ENCODE results near the gene ABR. TPM values are rescaled to one million over a fixed set of nuclear protein-coding genes. Genes with fewer than 3 reads are reported as not detected.
"Not testable (repeated sequence)": the region's sequence is repeated elsewhere in the genome, so short reads cannot be mapped to it uniquely, and the experiment has no call there.

Gene ABR
- total RNA-seq, 1 donor from 2014 or later = 57.8 TPM

DNA sequence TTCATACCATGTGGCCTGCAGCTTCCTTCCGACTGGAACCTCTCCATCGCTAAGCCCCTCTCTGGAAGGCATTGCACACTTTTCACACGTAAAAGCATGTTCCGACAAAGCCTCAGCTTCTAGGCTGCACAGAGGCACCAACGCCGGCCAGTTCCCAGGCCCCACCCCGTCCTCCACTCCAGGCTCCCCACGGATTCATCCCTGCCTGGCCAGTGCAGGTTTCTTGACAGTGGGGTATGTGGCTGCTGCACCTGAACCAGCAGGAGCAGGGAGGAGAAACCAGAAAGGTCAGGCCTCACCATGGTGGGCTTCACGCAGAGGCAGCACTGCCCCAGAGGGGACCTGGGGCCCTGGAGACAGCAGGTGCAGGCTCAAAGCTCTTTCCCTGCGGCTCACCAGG, 168.6 kb downstream of the ABR start:
- DNase-seq (ENCODE audit: low read depth, low spot score) = no peak

DNA sequence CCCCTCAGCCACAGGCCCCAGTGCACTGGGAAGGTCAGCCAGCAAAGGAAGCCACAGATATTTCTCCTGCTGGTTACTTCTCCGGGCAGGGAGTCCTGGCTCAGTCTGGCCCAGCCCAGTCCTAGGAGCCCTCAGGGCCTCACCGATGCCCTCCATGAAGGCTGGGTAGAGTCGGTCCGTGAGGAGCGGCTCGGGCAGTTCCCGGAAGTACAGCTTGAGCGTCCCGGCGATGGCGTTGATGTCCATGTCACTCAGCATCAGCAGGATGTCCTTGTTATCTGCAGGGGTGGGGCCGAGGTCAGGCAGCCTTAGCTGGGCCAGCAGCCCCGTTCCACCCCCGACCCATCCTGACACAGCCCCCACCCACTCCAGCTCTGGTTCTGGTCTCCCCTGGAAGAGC, 169.2 kb downstream of the ABR start:
- no peak for DNase-seq (ENCODE audit: low read depth, low spot score)

DNA sequence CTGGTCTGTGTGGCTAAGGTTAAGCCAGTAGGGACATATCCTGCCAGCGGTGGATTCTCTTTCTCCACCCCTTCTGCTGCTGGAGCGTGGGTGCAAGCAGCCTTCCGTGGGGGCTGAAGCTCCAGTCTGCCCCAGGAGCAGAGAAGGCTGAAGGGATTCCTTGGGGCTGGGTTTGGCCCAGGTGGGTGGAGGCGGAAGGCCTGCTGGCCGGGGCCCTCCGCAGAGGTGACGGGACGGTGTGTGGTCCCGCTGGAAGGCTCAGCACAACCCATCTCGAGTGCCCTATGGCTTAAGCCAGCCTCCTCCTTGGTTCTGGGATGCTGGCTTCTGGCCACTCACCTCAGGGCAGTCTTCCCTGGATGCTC, 169.7 kb downstream of the ABR start:
- no peak for DNase-seq (ENCODE audit: low read depth, low spot score)

DNA sequence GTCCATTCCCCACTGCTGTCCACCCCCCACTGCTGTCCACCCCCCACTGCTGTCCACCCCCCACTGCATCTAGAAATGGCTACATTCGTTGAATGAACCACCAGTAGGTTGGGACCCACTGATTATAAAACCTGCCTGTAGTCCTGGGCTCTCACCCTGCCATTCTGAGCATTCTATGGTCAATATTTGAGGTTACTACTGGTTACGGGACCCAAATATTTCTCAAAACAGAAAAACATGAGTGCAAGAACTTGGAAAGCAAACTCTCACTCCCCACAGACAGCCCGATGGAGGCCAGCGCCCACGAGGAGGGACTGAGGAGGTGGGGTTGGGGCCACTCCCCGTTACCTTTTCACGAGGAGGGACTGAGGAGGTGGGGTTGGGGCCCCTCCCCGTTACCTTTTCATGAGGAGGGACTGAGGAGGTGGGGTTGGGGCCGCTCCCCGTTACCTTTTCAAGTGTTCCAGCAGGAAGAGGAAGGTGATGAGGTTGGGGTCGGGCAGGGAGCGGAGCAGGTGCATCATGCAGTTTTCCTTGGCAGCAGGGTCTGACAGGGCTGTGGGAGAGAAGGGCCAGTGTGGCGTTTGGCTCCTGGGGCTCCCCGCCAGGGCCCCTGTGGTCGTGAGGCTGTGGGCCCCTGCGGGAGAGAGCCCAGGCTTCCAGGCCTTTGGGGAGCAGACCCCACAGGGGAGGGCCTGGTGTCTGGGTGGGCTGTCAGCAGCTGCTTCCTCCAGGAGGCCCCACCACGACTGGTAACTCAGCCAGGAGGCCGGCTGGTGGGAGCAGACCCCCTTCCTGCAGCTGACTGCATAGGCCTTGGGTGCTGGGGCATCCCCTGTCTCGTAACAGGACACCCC, 170.3 kb downstream of the ABR start:
- no peak for DNase-seq (ENCODE audit: low read depth, low spot score)

DNA sequence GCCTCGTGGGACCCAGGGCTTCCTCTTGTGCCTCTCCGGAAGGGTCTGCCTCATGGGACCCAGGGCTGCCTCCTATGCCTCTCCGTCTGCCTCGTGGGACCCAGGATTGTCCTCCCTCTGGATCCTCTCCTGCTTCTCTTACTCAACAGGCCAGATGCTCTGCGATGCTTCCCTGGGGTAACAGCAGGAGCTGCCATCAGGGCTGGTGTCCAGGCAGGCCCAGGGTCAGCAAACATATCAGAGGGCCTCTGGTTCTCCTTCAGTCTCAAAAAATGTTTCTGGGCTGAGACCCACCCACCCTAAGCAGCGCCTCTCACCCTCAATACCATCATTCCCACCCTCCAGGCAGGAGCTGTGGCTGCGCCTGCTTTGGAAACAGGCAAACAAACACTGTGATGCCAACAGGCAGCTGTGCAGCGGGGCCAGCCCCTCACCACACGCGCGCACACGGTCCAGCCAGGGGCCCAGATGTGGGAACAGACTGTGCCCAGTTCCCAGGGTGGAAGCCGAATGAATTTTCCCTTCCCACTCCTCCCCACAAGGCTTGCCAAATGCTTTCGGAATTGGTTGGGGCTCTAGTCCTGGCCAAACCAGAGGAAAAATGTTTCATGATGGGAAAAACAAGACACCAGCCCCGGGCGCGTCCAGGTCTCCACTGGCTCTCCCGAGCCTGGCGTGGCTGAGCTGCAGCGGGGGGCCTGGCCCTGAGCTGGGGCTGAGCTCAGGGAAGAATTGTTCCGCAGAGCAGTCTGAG, 171.6 kb downstream of the ABR start:
- no peak for DNase-seq (ENCODE audit: low read depth, low spot score)

DNA sequence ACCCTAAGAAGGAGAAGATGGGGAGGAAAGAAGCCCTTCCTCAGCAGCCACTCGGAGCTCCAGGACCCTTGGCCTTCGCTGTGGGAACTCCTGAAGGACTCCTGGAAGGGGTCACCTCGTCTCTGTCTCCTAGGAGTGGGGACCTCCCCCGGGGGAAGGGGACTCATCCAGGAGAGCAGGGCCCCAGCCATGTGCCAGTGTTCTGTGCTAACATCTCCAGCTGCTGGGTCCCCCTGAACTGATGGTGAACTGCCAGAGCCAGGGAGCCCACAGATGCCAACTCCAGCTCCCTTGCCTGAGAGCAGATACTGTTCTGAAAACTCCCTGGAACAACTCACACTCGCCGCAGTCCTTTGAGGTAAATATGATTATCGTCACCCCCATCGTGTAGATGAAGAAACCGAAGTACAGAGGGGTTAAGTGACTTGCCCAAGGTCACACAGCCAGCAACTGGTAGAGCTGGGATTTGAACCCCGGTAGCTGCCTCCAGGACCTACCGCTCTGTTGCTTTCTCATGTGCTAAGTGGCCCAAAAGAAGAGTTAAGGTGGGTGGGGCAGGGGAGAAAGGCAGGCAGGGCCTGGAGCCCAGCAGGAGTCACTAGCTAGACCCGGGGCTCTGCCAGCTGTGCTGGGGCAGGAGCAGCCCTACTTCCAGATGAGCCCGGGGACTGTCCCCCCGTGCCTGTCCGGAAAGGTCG, 172.3 kb downstream of the ABR start:
- DNase-seq (ENCODE audit: low read depth, low spot score) = no peak

DNA sequence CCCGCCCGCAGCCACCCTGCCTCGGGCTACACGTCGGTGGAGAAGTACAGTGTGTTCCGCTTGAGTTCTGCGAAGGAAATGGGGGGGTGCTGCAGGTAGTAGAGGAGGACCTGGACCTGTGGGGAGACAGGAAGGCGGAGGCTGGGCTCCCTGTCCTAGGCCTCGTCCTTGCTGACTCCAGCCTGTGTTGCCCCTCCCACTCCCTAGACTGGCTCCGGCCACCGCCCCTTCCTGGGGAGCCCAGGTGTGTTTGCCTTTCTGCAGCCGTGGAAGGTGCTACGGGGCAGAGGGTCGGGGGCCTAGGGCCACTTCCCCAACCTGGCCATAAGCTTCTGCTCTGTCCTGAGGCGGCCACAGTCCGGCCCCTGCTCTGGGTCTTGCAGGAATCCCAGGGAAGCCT, 173.7 kb downstream of the ABR start:
- no peak for DNase-seq (ENCODE audit: low read depth, low spot score)

DNA sequence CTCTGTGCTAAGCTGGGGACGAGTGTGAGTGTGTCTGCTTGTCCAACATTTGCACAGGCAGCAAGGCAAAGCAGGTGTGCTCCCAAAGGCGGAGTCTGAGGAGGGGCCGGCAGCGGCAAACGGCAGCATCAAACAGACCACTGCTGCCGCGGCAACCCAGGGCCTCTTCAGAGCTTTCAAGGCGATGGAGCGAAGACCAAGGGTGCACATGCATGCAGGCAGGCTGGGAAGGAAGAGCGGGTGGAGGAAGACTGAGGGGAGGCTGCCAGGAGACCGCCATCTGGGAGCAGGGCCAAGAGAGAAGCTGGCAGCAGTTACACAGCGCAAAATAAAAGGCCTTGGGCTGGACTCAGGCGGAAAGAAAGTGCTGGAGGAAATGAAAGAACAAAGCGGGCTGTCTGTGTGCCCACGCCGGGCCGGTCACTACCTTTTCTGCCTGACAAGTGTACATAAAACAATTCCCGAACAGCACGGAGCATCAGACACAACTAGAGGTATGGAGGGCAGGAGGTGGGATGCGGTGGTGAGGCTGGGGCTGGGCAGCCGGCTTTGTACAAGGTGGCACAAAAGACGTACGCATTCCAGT, 174.3 kb downstream of the ABR start:
- peak; percentile 63 for DNase-seq (ENCODE audit: low read depth, low spot score)

DNA sequence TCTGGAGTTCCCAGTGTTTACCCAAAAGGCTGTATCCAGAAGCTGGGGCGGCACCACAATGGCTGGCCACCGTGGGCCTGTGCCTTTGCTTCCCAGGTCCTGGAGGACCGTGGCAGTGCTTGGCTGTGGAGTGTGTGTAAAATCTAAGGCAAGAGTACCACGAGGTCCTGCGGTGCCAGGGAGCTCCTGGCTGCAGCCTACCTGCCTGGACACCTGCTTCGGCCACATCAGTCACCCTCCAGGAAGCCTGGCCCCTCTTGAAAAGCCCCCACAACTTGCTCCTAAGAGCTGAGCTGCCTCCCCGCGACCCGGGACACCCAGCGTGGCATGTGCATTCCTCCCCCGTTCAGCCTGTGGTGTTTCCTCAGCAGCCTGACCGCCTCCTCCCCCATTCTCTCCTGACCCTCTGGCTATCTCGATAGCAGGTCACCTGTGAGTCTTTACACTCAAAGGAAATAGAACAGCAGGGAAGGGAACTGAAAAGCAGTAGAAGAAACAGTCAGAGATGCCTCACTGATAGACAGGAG, 174.9 kb downstream of the ABR start:
- no peak for DNase-seq (ENCODE audit: low read depth, low spot score)

DNA sequence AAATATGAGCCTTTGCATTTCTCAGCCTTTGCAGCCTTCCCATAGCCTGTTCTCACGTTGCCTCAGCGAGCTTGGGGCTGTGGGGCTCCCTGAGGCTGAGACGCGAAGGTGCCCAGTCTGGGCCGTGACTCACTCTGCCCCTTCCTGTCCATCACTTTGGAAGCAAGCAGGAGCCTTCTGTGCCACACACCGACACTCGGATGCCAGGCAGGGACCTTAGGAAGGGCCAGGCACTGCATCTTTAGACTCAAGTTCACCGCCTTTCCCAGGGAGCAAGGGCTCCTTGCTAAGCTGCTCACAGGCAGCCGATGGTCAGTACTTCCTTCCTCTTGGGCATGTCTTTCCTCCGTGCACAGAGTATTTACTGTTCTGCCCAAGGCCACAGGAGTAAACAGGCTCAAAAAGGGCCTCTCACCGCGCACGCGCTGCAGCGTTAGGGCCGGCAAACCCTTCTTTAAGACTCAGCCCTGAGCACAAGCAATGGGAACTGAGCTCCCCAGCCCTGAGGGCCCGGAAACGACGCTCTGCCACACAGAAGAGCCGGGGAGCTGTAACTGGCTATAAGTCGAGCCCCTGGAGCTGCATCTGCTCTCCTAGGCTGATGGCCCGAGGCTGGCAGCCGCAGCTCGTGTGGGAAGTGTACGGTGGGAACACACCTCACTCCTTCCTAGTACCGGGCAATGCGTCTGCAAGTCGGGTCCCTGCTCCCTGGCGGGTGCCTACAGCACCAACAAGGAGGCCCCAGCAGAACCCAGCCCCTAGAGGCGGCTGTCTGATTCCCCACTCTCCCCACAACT, 175.6 kb downstream of the ABR start:
- DNase-seq (ENCODE audit: low read depth, low spot score) = no peak

DNA sequence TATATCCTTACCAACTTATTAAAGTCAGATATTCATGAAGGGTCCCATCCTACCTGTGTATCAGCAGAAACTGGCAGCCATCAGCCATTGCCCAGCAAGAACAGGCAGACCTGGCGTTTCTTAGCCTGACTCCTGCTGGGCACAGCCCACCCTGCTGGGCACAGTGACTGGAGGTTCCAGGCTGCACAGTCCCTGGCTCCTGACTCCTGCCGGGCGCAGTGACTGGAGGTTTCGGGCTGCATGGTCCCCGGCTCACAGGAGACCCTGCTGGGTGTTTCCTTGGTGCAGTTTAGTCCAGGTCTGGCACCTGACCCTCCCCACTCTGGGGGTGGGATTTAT, 176.2 kb downstream of the ABR start:
- DNase-seq (ENCODE audit: low read depth, low spot score) = no peak

DNA sequence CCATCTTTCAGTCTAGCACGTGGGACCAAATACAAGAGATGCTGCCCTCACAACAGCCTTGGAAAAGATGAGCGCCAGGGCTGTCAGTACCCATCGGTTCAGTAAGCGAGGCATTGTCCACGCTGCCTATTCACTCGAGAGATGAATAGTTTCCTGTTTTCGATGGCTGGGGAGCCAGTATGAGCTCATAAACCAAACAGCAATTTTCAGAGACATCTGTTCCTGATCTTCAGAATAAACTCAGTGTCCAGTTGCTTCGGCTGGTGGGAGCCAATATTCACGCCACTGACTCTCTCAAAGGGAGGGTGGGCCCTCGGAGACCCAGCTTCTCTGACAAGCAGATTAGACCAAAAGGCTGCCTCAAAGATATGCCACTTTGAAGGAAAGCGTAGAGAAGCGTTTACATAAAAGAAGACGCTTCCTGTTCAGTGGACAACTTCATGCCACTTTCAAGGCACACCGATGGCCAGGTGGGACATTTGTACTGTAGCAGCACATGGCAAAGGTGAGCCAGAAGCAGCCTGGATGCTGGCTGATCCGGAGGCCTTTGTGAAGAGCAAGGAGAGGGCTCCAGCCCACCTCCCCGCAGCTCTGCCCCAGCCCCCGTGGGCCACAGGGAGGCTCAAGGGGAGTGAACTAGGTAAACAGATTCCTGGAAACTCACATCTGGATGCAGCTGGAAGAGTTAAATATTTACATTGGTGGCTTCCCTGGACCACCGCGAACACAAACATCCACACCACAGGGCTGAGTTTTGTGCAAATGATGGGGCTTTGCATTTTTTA, 176.8 kb downstream of the ABR start:
- DNase-seq (ENCODE audit: low read depth, low spot score) = peak; percentile 63

DNA sequence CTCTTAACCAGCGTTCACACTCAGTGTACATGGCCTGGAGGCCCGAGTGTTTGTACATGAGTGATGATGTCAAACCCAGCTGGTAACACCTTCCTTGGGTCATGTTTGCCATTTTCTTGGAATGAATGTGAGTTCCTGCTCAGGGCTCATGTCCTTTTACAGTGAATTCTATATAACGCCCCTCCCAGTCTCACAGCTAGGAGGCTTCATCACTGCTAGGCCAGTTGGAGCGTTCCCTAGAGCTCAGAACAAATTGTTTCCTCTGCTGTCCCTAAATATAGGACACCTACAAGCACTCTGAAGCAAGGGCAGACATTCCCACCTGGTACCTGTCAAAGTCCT, 177.4 kb downstream of the ABR start:
- no peak for DNase-seq (ENCODE audit: low read depth, low spot score)

DNA sequence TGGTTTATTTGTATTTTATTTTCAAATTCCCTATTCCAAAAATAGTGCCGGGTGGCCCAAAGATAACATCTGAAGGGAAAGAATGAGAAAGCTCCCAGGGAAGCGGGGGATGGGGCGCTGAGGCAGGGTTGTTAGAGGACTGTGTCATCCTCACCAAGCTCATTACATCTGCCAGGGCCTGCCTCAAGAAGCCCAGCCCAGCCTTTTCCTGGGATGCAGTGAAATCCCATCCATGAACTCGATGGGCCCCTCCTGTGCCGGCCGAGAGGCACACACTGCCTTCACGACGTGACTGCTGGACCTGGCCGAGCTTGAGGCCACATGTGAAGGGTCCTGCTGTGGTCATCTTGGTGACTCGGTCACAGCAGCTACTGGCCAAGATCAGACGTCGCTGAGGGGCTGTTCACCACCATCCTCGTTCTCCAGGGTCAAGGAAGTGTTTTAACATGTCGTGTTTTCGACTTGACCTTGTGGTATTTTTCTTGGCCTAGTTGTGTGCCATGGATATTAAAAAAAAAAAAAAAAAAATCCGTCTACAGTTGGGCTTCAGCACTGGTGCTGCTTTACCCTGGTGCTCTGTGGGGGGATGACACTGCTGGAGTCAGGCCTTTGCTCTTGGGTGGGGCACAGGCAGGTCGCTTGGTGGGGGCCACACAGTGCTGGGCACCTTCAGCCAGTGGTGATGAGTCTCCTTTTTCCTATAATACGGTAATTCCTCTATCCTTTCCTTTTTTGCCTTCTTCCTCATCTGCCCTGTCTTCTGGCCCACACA, 178.0 kb downstream of the ABR start:
- no peak for DNase-seq (ENCODE audit: low read depth, low spot score)

DNA sequence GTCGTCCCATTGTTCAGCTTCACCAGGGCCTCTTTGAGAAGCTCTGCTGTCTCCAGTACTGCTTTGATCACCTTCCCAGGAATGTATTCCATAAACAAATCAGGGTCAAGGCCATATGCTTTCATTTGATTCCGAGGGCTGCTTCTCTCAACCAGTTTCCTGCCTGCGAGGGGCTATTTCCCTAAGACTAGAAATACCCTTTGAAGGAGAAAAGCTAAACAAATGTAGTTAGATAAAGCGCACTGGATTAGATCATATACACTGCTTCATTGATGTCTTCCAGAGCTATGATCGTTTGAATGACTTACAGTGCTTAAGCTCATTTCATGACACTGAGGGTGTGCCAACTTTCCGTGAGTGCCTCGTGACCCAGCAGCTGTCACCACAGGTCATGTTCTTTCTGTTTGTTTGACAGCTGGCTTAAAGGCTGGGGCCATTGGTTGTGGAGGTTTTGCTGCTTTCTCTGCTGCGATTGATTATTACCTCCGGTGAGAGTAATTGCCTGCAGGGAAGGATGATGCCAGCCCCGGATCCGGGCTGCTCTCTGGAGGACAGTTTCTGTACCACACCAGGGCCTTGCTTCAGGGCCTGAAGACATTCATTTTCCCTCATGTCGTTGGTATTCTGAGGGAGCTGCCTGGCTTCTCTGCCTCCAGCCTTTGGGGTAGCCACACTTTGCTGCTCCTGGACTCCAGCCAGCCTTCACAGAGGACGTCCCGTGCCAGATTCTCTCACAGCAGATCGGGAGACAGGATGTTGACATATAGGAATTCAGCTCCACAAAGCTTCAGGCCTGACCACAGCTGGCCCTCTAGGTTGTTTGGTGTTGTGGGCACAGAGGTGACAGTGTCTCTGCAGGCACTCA, 179.0 kb downstream of the ABR start:
- no peak for DNase-seq (ENCODE audit: low read depth, low spot score)

DNA sequence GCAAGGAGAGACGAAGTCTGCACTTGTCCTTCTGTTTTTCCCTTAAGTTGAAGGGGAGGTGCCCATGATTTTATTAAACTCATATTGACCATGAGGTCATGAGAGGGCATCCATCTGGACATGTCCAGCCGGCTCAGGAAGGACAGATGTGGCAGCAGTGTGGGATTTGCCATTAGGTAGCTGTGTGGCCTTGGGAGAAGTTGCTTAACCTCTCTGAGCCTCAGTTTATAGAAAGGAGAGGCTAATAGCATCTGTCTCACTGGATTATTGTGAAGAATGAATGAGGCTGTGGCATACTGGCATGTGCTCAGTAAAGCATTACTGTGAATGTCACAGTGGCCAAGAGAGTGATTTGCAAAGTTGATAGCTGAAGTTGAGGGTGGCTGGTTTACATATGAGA, 181.7 kb downstream of the ABR start:
- no peak for DNase-seq (ENCODE audit: low read depth, low spot score)

DNA sequence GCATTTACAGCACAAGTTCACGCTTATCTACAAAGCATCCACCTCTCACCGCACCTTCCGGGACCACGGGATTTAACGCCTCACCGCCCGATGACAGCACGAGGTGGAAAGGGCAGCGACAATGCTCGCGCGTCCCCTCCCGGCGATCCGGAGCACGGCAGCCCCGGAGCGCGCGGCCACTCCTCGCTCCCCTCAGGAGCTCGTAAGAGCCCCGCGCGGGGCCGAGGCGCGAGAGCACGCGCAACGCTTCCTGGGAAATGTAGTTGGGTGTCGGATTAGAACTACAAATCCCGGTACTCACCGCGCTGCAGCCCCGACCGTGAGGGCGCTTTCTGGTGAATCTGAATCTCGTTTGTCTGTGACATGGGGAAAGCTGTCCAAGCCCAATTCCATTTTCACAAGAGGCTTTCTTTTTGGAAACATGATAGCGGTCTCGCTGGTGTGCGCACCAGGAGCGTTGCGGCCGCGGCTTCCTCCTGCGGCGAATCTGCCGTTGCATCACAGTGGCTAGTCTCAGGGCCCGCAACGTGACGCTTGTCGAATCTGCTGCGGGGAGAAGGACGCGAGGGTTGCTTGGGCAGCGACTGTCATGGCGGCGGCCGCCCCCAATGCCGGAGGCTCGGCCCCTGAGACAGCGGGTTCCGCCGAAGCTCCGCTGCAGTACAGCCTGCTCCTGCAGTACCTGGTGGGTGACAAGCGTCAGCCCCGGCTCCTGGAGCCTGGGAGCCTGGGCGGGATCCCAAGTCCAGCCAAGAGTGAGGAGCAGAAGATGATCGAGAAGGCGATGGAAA, 183.0 kb downstream of the ABR start, which contains the start of gene TIMM22:
Gene TIMM22, plus strand, starts transcription at position 576 of the 791 bp plus-strand sequence. Its CDS starts 14 bp downstream, at position 590.
- peak; percentile 96 for DNase-seq (ENCODE audit: low read depth, low spot score)

DNA sequence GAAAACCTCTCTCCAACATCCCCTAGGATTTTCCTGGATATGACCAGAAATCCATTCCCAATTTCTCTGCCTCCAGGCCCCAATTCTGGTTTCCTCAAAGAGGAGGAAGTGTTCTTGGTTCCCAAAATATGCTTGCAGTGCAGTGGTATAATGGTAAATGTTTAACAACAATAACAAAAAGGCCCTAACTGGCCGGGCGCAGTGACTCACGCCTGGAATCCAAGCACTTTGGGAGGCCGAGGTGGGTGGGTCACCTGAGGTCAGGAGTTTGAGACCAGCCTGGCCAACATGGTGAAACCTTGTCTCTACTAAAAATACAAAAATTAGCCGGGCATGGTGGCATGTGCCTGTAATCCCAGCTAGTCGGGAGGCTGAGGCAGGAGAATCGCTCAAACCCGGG, 184.5 kb downstream of the ABR start:
- DNase-seq (ENCODE audit: low read depth, low spot score) = not testable (repeated sequence)

Data from pulmonary artery endothelial cell (primary cell).